OCI-LY1 (cell line): Measurements from ENCODE around the gene CXXC5.

Experiments used
- EZH2 ChIP-seq: fragments of 200-600 bp; sonication (generic), shearing (Covaris generic); IDR thresholded peaks from 2 replicates; pipeline ENCODE4 v1.8.0; 2017; ENCODE audit warnings: borderline replicate concordance, mixed run types, mild to moderate bottlenecking, antibody characterized with exemption, low read length, moderate library complexity, mixed read lengths
- TF ChIP-seq, protein P1 (sequence below): fragments of 200-600 bp; sonication (generic), shearing (Covaris generic); IDR thresholded peaks from 2 replicates; pipeline ENCODE4 v1.5.1; 2017; ENCODE audit warnings: mild to moderate bottlenecking, antibody characterized with exemption, low read length, moderate library complexity, mixed read lengths

DNA sequence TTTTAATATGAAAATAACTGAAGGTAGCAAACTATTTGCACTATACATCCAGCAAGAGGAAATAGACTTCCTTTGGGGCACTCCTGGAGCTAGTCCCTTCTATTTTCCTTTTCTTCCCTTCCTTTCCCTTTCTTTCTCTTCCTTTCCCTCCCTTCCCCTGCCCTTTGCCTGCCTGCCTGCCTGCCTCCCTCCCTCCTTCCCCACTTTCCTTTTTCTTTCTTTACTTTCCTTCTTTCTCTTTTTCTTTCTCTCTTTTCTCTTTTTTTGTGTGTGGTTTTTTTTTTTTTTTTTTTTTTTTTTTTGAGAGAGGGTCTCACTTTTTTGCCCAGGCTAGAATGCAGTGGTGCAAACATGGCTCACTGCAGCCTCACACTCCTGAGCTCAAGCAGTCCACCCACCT is 17.3 kb upstream of the CXXC5 start:
- TF ChIP-seq, protein P1, sequence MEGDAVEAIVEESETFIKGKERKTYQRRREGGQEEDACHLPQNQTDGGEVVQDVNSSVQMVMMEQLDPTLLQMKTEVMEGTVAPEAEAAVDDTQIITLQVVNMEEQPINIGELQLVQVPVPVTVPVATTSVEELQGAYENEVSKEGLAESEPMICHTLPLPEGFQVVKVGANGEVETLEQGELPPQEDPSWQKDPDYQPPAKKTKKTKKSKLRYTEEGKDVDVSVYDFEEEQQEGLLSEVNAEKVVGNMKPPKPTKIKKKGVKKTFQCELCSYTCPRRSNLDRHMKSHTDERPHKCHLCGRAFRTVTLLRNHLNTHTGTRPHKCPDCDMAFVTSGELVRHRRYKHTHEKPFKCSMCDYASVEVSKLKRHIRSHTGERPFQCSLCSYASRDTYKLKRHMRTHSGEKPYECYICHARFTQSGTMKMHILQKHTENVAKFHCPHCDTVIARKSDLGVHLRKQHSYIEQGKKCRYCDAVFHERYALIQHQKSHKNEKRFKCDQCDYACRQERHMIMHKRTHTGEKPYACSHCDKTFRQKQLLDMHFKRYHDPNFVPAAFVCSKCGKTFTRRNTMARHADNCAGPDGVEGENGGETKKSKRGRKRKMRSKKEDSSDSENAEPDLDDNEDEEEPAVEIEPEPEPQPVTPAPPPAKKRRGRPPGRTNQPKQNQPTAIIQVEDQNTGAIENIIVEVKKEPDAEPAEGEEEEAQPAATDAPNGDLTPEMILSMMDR = no peak
- TF ChIP-seq EZH2 = no peak
